GM10248 (cell line): ENCODE results near the gene EXTL1.
A peak's percentile ranks its signal among the peaks of the same experiment; 100 is the strongest.

Experiments used
- CTCF ChIA-PET: fragments of 300-600 bp; sonication (Branson Sonifier 250); formaldehyde crosslinking; extraction: SDS; loops from one replicate; lab custom pipeline; 2021; ENCODE audit warnings: antibody characterized with exemption; lab: Yijun Ruan, JAX
- POLR2A ChIA-PET: fragments of 350-650 bp; sonication (Branson Sonifier 250); formaldehyde crosslinking; extraction: SDS; loops from one replicate; lab custom pipeline; 2020; ENCODE audit warnings: antibody characterized with exemption; lab: Yijun Ruan, JAX
- DNase-seq: peaks from one replicate; pipeline ENCODE4 v3.0.0; 2012; ENCODE audit errors: extremely low spot score
- CTCF ChIP-seq: IDR thresholded peaks from 2 replicates; pipeline ENCODE4 v1.5.1; 2012; ENCODE audit warnings: mild to moderate bottlenecking, low read depth; ENCODE audit errors: extremely low read depth, missing control alignments, control extremely low read depth

EXTL1 gene

GRCh38 chr1:26015358-26015757 lies 6.2 kb upstream of the EXTL1 start:
- no peak for TF ChIP-seq CTCF
- ChIA-PET CTCF (interaction anchor here (3.5 kb wide), 1 partner anchor 21 kb away, joined by 15 read pairs; no protein-coding TSS in a partner anchor), POLR2A (no interaction called here)
- no peak for DNase-seq

- no peak for TF ChIP-seq CTCF
- ChIA-PET CTCF (interaction anchor here (0.9 to 2.7 kb wide), 6 partner anchors 11 to 121 kb away, joined by 3 to 15 read pairs (median 6); partner anchors contain the start of gene PAFAH2), POLR2A (no interaction called here)
- peak; percentile 59 for DNase-seq
These were observed 5.2 kb upstream of the EXTL1 start for GRCh38 chr1:26016258-26016952.

- POLR2A ChIA-PET, result no interaction called here
- DNase-seq, result no peak
- CTCF ChIA-PET, result interaction anchor here (0.9 to 2.7 kb wide), 7 partner anchors 10 to 128 kb away, joined by 3 to 15 read pairs (median 5); partner anchors contain the start of gene PAFAH2
- no peak for TF ChIP-seq CTCF
These were observed 4.5 kb upstream of the EXTL1 start for GRCh38 chr1:26016953-26017545.

- ChIA-PET CTCF (interaction anchor here (1.0 to 2.7 kb wide), 6 partner anchors 10 to 127 kb away, joined by 3 to 15 read pairs (median 6); partner anchors contain the start of gene PAFAH2), POLR2A (no interaction called here)
- no peak for DNase-seq
These were observed 4.0 kb upstream of the EXTL1 start for GRCh38 chr1:26017606-26018005.

GRCh38 chr1:26019641-26020315 lies 1.8 kb upstream of the EXTL1 start:
- TF ChIP-seq CTCF, result no peak
- DNase-seq, result no peak
- POLR2A ChIA-PET, result no interaction called here
- CTCF ChIA-PET, result interaction anchor here (1.1 to 1.9 kb wide), 5 partner anchors 10 to 124 kb away, joined by 3 to 6 read pairs (median 5); partner anchors contain the start of gene PAFAH2

More at GRCh38 chr1:26017606-26018005, 4.0 kb upstream of the EXTL1 start:
- no peak for TF ChIP-seq CTCF

- no peak for DNase-seq
- CTCF ChIA-PET, result interaction anchor here (1.1 to 1.9 kb wide), 5 partner anchors 9 to 125 kb away, joined by 3 to 6 read pairs (median 5); partner anchors contain the start of gene PAFAH2
- no peak for TF ChIP-seq CTCF
- POLR2A ChIA-PET, result no interaction called here
These were observed 1.2 kb upstream of the EXTL1 start for GRCh38 chr1:26020330-26020768.
